HG02588 (cell line): ENCODE results near the gene ST3GAL3.

Experiments
- ATAC-seq: cut with Tn5 transposase; IDR thresholded peaks from one replicate; pipeline ENCODE4 v1.9.1; 2021; ENCODE audit warnings: mild to moderate bottlenecking, moderate library complexity; ENCODE audit not compliant: unreplicated experiment

Gene ST3GAL3

DNA sequence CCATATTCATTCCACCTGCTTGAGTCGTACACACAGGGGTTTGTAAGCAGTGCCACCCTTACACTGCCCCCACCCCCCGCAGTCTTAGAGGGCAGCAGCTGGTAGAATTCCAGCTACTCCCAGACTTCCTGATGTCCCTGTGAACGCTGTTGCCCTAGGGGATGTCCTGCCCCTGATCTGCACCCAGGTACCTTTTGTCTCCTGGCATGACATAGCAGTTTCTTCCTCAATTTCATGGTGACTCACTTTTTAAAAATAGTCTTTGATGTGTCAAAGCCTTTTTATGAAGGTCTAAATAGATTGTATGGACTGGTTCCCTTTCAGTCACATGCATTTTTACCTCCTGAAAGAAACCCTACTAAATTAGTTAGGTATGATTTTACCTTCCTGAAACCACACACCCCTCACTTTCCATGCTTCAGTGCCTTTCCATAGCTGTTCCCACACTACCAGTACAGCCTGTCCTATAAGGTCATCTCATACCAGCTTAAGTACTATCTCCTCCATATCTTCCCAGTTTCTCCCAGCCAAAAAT lies 76.4 kb downstream of the ST3GAL3 start:
- ATAC-seq: no peak

DNA sequence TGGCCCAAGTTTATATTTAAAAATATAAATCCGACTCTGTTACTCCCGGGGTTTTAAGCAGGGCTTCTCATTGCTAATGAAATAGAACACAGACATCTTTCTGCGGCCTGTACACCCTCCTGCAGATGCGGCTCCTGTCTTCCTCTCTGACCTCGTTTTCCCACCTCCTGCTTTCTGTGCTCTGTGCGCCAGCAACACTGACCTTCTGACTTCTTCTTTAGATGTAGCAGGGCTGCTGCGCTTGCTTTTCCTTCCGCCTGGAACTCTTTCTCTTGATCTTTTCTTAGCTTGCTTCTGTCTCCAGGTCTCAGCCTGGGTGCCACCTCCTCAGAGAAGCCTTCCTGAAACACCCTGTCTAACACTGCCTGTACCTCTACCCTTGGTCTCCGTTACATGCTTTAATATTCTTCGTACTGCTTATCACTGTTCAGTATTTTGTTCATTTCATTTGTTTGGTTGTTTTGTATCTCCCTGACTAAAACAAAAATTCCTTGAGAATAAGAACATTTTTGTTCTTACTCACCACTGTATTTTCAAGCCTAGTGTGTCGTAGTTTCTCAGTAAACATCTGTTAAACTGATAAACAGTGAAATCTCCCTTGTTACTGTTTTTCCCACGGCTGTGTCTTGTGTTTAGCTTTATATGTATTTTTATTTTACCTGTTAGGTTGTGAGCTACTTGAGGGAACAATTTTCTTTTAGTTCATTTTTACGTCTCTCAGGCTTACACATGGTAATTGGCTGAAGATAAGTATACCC lies 79.0 kb downstream of the ST3GAL3 start:
- no peak for ATAC-seq

DNA sequence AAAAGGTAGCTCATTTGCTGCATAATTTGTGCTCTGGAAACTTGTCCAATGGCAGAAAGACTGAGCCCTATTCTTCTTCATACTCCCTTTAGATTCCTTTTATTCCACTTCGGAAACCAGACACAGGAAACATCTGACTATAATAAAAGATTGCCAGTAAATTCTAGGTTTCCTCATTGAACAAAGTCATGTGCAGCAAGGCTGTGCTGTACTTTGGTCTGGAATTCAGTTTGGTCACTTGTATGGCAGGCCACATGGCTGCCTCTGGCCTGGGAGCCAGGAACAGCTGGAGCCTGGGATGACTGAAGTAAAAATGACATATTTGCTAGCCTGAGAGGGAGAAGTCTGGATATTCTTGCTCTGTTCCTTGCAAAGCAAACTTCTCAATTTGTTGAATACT lies 79.6 kb downstream of the ST3GAL3 start:
- ATAC-seq: no peak

DNA sequence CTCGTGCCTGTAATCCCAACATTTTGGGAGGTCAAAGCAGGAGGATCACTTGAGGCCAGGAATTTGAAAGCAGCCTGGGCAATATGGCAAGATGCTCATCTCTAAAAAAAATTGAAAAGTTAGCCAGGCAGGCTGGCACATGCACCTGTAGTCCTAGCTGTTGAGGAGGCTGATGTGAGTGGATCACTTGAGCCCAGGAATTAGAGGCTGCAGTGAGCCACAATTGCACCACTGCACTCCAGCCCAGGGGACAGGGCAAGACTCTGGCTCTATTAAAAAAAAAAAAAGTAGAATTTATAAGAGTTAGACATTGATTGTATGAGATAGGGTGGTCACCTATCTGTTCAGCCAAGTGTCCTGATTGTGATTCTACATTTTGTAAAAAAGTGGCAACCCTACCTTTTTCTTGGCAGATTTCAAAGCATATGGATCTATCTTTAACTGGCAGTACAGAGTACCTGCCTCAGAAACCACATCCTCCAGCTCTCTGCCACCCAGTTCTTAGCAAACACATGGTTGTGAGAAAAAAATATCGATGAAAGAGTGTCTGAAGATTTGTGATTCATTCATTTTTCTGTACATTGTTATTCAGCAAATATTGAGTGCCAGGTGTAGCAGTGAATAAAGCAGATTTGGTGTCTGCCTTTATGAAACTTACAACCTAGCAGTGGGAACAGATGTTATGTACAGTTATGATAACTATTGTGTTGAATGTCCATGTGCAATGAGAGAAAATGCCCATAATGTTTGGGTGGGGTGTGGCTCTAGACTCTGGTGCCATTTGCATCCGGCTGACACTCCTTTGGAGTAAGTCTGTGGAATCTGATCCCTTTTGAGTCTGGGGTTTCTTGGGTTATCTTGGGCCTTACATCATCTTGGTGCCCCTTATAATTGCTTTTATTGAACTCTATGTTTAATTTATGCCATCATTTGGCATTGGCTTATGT lies 82.5 kb downstream of the ST3GAL3 start:
- no peak for ATAC-seq

DNA sequence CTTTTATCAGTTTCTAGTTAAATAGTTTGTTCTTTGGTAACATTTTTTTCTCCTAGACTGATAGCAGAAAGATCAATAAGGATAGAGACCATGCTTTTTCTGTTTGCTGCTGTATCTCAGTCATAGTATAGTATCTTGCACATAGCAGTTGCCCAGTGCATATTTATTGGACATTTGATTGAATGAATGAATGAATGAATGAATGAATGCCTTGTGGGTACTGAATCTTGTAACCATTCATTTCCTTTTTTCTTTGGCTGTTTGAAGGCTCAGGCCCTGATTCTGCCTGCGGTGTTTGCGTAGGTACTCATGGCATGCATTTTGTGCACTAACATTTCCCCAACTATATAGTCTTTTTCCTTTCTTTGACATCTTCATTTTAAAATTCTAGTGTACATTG lies 83.9 kb downstream of the ST3GAL3 start:
- ATAC-seq: no peak

DNA sequence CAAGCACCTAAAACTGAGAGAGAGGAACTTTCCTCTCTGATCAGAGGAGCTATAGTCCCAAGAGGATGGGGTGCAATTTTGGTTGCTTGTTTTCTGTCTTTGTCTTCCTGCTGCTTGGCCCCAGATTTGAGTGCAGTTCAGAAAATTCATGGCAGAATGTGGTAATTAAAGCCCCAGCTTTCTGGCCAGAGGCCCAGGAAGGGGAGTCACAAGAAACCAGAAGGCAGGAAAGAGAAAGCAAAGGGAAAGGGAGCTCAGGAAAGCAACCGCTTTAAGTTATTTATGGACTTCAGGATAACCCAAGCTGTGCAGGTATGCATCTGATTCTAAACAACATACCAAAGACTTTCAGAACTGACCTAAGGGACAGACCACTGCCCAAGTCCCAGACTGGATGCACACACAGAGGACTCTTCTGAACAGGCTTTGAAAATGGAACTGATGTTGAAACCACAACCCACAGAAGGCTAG lies 88.8 kb downstream of the ST3GAL3 start:
- ATAC-seq: no peak

DNA sequence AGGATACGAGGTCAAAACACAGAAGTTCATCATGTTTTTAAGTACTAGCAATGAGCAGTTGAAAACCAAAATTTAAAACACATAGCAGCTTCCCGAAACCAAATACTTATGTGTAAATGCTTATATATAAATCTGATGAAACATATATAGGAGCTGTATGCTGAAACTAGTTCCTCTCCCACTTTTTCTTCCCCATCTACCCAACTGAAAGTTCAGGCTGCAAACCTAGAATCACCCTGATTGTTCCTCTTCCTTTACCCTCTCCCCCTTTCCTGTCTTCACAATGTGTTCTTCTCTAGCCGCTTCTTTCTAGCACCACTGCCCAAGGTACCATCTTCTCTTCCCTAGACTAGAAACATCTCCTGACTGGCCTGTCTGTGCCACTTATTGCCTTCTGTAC lies 90.6 kb downstream of the ST3GAL3 start:
- no peak for ATAC-seq

DNA sequence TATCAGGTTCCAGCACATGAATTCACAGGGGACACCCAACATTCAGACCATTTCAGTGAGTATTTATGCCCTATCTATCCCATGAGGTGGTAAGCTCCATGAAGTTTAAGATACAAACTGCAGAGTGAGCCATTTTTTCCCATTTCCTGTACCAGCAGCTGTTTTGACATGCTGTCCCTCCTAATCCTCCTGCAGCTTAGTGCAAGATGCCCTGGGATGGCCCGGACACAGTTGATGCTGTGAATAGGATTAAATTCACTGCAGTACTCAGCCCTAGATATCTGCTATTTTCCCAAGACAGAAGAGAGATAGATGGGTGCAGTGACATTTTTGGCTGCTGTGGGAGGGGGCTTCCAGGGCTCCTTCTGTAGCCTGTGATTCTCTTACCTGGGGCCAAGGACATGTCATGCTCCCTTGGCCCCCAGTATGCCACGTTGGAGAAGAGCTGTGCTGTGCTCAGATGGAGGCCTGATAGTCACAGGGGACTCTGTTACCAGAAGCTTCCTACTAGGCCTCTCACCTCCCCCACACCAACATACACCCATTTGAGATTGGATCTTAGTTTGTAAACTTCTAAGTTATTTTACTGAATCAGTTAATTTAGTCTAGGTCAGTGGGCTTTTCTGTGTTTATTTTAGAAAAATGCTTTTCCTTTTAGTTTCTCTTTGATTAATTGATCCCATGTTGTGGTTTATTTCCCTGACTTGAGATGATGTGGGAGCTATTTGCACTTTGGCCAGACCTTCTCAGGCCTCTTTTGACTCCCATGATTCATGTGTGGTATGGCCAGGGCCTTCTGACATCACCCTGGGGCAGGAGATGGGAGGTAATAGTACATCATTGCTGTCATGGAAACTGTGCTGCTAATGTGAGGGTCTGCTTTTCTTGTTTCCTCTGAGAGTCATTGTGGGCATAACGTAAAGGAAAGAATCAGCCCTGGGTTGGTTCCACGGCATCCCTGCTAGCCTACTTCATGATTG lies 92.6 kb downstream of the ST3GAL3 start:
- no peak for ATAC-seq

DNA sequence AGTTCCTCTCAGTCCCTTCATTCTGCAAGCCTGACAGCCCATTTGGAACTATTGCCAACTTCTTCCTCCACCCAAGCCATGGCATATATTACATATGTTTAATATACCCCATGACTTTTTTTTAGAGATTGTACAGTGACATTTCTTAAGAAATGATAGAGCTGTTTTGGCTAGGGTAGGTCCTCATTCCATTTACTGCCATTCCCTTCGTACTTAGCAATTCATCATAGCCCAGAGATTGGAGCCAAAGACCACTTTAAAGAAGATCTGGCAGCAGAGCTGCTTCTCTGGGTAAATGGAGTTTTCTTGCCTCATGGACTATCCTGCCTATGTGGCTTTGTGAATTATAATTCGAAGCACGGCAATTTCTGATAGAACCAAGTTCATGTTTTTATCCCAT lies 93.4 kb downstream of the ST3GAL3 start:
- no peak for ATAC-seq

DNA sequence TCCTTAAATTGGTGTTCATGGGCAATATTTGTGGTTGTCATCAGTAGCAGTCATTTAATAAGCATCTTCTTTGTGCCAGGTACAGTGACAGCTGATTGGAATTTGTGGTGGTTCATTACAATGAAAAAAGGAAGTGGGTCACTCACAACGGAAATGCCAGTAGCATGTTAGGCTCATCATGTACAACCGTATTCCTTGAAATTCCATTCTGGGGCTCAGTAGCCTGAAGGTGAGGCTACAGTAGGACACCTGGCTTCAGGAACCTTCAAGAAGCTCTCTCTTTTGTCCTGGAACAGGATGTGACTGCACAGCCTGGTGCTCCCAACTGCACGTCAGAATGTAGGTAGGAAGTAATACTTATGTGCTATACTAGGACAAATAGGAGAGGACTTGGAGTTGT lies 93.9 kb downstream of the ST3GAL3 start:
- ATAC-seq: no peak

DNA sequence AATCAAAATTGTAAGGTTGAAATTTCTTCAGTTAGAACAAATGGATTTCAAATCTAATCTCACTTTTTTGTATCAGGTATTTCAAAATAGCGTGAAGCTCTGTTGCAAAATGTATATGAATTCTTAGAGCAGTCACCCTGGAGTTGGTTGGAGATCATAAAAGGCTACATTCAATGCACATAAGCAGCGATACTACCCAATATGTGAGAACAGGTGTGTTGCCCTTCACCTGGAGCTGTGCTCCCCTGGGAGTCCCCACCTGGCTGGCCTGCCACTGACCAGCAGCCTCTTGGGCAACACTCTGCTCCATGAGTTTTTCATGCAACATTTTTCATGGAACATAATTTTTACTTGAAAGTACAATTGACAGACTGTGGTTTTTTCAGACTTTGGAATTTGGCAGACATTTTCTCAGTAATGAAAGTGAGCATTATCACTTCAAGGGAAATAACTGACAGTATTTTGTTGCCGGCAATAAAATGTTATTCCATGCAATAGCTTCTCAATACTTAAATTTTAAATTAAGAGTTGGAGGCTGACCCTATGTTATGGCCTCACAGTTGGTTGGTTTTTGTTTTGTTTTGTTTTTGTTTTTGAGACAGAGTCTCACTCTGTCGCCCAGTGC lies 95.1 kb downstream of the ST3GAL3 start:
- ATAC-seq: no peak

DNA sequence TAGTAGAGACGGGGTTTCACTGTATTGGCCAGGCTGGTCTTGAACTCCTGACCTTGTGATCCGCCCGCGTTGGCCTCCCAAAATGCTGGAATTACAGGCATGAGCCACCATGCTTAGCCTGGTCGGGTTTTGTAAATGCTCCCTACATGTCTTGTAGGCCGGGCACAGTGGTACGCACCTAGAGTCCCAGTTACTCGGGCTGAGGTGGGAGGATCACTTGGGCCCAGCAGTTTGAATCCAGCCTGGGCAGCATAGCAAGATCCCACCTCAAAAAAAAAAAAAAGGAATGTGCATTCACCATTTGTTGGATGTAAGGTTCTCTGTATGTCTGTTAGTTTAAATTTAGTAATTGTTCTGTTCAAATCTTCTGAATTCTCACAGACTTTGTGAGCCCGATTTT lies 95.8 kb downstream of the ST3GAL3 start:
- ATAC-seq: no peak

DNA sequence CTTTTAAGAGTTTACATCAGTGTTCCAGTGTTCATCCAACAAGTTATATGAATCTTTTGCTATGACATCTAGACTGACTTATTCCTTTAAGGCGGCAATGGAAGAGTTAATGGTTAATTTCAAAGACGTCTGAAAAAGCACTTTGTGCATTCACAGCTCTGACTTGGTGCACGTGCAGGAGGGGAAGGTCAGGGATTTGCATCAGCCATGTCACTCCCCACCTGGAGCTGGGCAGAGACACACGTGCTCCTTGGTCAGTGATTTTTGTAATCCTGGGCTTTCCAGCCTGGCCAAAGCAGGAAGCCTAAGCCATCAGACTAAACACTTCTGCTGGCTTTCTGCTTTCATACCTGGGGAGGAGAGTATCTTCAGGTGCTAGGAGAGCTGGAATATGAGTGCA lies 96.3 kb downstream of the ST3GAL3 start:
- no peak for ATAC-seq

DNA sequence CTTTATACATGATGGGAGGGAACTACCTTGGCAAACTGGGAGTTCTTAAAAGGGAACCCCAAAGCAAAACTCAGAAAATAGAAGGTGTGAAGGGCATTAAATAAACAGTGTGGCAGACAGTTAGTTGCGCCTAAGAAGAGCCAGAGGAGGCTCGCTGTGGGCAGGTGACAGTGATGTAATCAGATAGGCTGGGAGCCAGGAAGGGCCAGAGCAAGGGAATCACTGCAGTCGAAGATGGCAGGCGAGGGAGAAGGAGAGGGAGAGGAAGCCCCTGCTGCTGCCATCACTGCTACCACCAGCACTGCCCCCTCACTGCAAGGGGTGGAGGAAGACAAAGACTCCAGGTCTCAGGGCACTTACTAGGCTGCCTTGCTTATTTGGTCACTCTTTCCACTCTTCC lies 97.2 kb downstream of the ST3GAL3 start:
- ATAC-seq: no peak

DNA sequence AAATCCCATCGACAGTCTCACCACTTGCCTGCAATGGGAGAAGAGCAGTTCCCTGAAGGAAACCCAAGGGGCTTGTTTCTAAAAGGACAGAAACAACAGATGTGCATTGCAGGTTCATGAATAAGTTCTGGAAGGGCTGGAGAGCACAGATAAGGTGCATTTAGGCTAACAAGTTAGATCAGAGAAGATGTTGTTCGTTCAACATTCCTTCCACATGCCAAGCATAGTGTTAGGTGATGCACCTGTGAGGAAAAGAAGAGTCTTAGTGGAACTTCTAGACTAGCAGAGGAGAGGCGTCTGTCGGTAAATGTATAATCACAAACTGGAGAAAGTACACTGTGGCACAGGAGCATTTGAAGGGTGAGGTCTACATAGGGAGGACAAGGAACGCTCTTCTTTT lies 98.0 kb downstream of the ST3GAL3 start:
- no peak for ATAC-seq

DNA sequence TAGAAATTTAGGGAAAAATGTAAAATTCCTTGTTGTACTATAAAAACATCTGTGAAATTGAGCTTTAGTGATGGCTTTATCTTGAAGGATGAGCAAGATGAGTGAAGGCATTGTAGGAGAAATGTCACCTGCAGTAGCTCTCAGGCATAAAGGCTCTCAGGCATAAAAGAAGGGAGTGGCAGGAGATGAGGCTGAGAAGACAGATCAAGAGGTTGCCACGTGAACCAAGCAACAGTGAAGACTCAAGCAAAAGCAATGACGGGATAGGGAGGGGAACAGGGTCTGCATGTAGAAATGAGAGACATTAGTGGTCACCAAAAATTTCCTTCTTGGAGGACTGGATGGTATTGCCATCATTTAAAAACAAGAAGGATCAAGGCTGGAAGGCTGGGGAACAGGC lies 98.8 kb downstream of the ST3GAL3 start:
- ATAC-seq: no peak

DNA sequence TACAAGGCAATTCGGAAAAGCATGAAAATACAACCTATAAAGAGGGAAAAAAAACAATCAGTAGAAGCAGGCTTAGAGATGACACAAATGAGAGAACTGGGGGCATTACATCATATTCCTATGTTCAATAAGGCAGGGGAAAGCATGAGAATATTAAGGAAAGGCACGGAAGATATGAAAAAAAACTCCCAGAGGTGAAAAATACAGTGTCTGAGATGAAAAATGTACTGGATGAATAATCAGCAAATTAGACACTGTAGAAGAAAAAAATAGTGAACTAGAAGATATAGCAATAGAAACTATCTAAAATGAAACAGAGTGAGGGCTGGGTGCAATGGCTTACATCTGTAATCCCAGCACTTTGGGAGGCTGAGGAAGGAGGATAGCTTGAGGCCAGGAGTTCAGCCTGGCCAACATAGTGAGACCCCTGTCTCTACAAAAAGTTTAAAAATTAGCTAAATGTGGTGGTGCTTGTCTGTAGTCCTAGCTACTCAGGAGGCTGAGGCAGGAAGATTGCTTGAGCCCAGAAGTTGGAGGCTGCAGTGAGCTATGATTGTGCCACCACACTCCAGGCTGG lies 101.8 kb downstream of the ST3GAL3 start:
- ATAC-seq: no peak

DNA sequence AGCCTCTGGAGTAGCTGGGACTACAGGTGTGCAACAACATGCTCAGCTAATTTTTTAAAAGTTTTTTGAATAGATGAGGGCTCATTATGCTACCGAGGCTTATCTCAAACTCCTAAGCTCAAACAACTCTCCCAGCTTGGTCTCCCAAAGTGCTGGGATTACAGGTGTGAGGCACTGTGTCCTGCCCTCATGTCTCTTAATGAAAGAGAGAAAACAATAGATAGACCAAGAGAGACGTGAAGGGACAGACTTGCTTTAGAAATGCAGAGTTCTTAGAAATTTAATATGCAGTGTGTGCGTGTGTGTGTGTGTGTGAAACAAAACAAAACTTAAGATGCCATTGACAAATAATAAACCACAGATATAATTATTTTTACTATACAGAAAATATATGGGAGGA lies 105.2 kb downstream of the ST3GAL3 start:
- ATAC-seq: no peak

DNA sequence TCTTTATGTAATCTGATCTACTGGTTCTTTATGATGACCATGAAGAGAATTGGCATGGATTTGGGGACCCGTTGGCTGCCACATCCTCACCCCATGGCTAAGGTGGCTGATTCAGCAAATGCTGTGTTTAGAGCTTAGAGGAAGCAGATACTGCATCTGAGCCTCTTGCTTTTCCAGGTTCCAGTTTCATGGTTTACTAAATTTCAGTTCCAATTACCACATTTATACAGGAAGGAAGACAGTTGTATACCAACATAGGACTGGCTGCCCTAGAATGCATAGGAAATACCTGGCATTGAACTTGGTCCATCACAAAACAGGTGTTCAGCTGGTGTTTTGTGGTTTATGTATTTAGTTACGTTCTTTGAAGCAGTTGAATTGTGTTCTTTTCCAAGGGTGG lies 107.1 kb downstream of the ST3GAL3 start:
- no peak for ATAC-seq
